Endodermal cell (in vitro differentiated cells): Measurements from ENCODE around the gene NECTIN4. TPM values are rescaled to one million over a fixed set of nuclear protein-coding genes. Genes with fewer than 3 reads are reported as not detected.

Experiments used
- DNase-seq: peaks from one replicate; pipeline ENCODE4 v3.0.0-alpha.2; 2017
- H3K27ac ChIP-seq: 2 replicates; pipeline ENCODE4 v1.5.1; 2013; ENCODE audit warnings: mild to moderate bottlenecking, low read depth, low read length, moderate library complexity
- H3K27me3 ChIP-seq: 2 replicates; pipeline ENCODE4 v1.6.1; 2013; ENCODE audit warnings: mild to moderate bottlenecking, low read length, moderate library complexity; ENCODE audit not compliant: insufficient read depth, control insufficient read depth, poor library complexity, severe bottlenecking
- H3K36me3 ChIP-seq: 2 replicates; pipeline ENCODE4 v1.7.0; 2013; ENCODE audit warnings: mild to moderate bottlenecking, low read length, moderate library complexity; ENCODE audit not compliant: control insufficient read depth, insufficient read depth
- H3K4me1 ChIP-seq: one replicate; pipeline ENCODE4 v1.7.0; 2013; ENCODE audit warnings: low read length; ENCODE audit not compliant: control insufficient read depth, insufficient read depth
- H3K4me3 ChIP-seq: 2 replicates; pipeline ENCODE4 v1.5.1; 2013; ENCODE audit warnings: mild to moderate bottlenecking, low read length, moderate library complexity
- H3K9ac ChIP-seq: 2 replicates; pipeline ENCODE4 v1.6.1; 2013; ENCODE audit warnings: mild to moderate bottlenecking, low read length, moderate library complexity; ENCODE audit not compliant: poor library complexity, severe bottlenecking; ENCODE audit errors: extremely low read depth
- H3K9me3 ChIP-seq: 2 replicates; pipeline ENCODE4 v1.6.1; 2013; ENCODE audit warnings: mild to moderate bottlenecking, low read length, moderate library complexity; ENCODE audit not compliant: control insufficient read depth
- H3K27ac Mint-ChIP-seq: 2 replicates; pipeline ENCODE4 v1.8.0; 2020; ENCODE audit warnings: mixed read lengths
- H3K27me3 Mint-ChIP-seq: 2 replicates; pipeline ENCODE4 v1.8.0; 2021; ENCODE audit warnings: mild to moderate bottlenecking, mixed read lengths; ENCODE audit not compliant: insufficient read depth
- H3K36me3 Mint-ChIP-seq: 2 replicates; pipeline ENCODE4 v1.8.0; 2020; ENCODE audit warnings: low read depth, mixed read lengths
- H3K4me1 Mint-ChIP-seq: 2 replicates; pipeline ENCODE4 v1.8.0; 2020; ENCODE audit warnings: mixed read lengths
- H3K4me3 Mint-ChIP-seq: 2 replicates; pipeline ENCODE4 v1.8.0; 2020; ENCODE audit warnings: mild to moderate bottlenecking, moderate library complexity, mixed read lengths
- H3K9me3 Mint-ChIP-seq: 2 replicates; pipeline ENCODE4 v1.8.0; 2020; ENCODE audit warnings: mild to moderate bottlenecking, mixed read lengths
- CTCF ChIP-seq: fragments of 200-600 bp; sonication (generic); conservative IDR thresholded peaks from 2 replicates; pipeline ENCODE4 v1.5.0; 2021; ENCODE audit warnings: antibody characterized with exemption, mild to moderate bottlenecking
- WGBS, 2 experiments: methylation state at CpG; one replicate each; pipeline versions ENCODE4 v1.1.5 to v1.1.7; 2013; ENCODE audit warnings: missing lambda C conversion rate in 2 of 2, mixed read lengths in 1 of 2; ENCODE audit not compliant: insufficient coverage in 1 of 2, insufficient read length in 1 of 2; 5-methylcytosine and 5-hydroxymethylcytosine counted together
- total RNA-seq, 2 donors: library from RNA; stranded (reverse); fragmentation: NEBNext Ultra II Directional in 1 of 2; extraction: Animal tissue kit (Norgen Biotek cat#: 25700) in 1 of 2; gene quantifications; 2 replicates in 1 of 2; 3 replicates in 1 of 2; pipeline ENCODE4 v1.2.1, GENCODE V29; 2021

Gene NECTIN4
- total RNA-seq, 2 donors from 2014 or later: not detected

- no peaks in the 10 kb centered on the region for H3K4me1 ChIP-seq
- TF ChIP-seq CTCF: no peak
- 86 to 100% methylated on average over 1 to 2 of the region's 2 CpGs for WGBS, 2 experiments
- H3K27ac Mint-ChIP-seq: no peak overlapping the region
- no peak overlapping the region for H3K4me3 Mint-ChIP-seq
- no peaks in the 10 kb centered on the region for H3K9me3 Mint-ChIP-seq
- peaks cover 4% of the 10 kb centered on the region for H3K27me3 Mint-ChIP-seq
- no peaks in the 10 kb centered on the region for H3K9me3 ChIP-seq
- H3K4me3 ChIP-seq: no peak overlapping the region
- H3K9ac ChIP-seq: no peak overlapping the region
- H3K36me3 ChIP-seq: peaks cover 24% of the 10 kb centered on the region
- no peaks in the 10 kb centered on the region for H3K27me3 ChIP-seq
- DNase-seq: peak; percentile 9
- peaks cover 24% of the 10 kb centered on the region for H3K36me3 Mint-ChIP-seq
- peaks cover 4% of the 10 kb centered on the region for H3K4me1 Mint-ChIP-seq
- H3K27ac ChIP-seq: no peak overlapping the region
These were observed 11.2 kb upstream of the NECTIN4 start for GRCh38 chr1:161100556-161100955.

DNA sequence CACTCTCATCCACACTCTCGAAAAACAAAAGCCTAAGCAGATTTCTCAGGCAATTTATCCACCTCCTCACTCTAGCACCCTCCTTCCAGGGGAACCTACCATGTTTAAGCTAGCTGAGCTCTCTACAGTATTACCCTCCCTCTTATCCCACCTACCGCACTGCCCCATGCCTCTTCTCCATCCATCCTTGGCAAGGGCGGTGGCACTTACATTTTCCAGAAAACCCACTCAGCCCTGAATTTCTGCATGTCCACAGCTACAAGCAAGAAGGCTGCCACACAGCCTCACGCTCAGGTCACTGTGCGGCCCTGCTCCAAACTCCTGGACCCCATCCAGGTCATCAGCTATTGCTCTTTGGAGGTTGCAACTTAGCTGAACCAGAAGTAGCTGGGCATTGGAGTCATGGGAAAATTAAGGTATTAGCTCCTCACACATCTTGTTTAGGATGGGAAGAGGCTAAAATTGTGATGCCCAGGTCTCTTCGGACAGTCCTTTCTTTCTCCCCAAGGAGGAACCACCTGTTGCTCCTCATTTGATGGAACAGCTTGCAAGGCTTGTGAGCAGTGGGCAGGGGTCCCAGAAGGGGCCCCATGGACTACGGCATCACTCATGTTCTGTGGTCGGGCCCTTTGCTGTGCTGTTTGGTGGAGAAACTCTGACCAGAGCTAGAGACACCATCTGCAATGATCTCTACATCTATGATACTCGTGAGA lies 9.9 kb upstream of the NECTIN4 start:
- H3K36me3 Mint-ChIP-seq: peaks cover 24% of the 10 kb centered on the region
- H3K9ac ChIP-seq: peak overlapping the region; percentile 78
- 91 to 98% methylated on average over 4 to 9 of the region's 9 CpGs for WGBS, 2 experiments

More for the DNA sequence above, 9.9 kb upstream of the NECTIN4 start:
- Mint-ChIP-seq H3K4me1 (peaks cover 4% of the 10 kb centered on the region), H3K4me3 (peak overlapping the region; percentile 72), H3K27me3 (peaks cover 8% of the 10 kb centered on the region), H3K9me3 (no peaks in the 10 kb centered on the region), H3K27ac (peak overlapping the region; percentile 24)
- Histone ChIP-seq H3K4me1 (no peaks in the 10 kb centered on the region), H3K9me3 (no peaks in the 10 kb centered on the region), H3K4me3 (peak overlapping the region; percentile 82), H3K27ac (no peak overlapping the region), H3K36me3 (peaks cover 24% of the 10 kb centered on the region), H3K27me3 (peaks cover 10% of the 10 kb centered on the region)
- DNase-seq: peak; percentile 31
- TF ChIP-seq CTCF: no peak
